GM06990 (cell line): ENCODE data around the gene DGKA.
"Not testable (repeated sequence)": the region's sequence is repeated elsewhere in the genome, so short reads cannot be mapped to it uniquely, and the experiment has no call there.

Experiments used
- DNase-seq: peaks from one replicate; pipeline ENCODE4 v3.0.0-alpha.2; 2011; ENCODE audit not compliant: insufficient read length; ENCODE audit errors: extremely low read depth
- H3K27me3 ChIP-seq: replicated peaks from 2 replicates; pipeline ENCODE4 v1.6.0; 2011; ENCODE audit warnings: low read length; ENCODE audit not compliant: control insufficient read depth, insufficient read depth
- H3K36me3 ChIP-seq: 2 replicates; pipeline ENCODE4 v1.5.1; 2011; ENCODE audit warnings: low read length; ENCODE audit not compliant: control insufficient read depth, insufficient read depth
- H3K4me3 ChIP-seq: replicated peaks from 2 replicates; pipeline ENCODE4 v1.5.1; 2011; ENCODE audit warnings: low read depth, mild to moderate bottlenecking, control low read depth, low read length
- CTCF ChIP-seq: IDR thresholded peaks from 2 replicates; pipeline ENCODE4 v1.5.1; 2011; ENCODE audit warnings: low read length, control low read depth, mild to moderate bottlenecking, inconsistent platforms; ENCODE audit not compliant: insufficient read depth, poor library complexity, severe bottlenecking

Gene DGKA

GRCh38 chr12:55979069-55979468, 48.1 kb downstream of the DGKA start:
- DNase-seq, result no peak
- Histone ChIP-seq H3K36me3 (peaks cover 6% of the 10 kb centered on the region), H3K27me3 (no peaks in the 10 kb centered on the region), H3K4me3 (no peak overlapping the region)
- no peak for TF ChIP-seq CTCF

- not testable (repeated sequence) for H3K36me3 ChIP-seq, DNase-seq, H3K27me3 ChIP-seq, H3K4me3 ChIP-seq
These were observed 50.9 kb downstream of the DGKA start for GRCh38 chr12:55981882-55982281.

GRCh38 chr12:55982319-55982936, 51.5 kb downstream of the DGKA start:
- Histone ChIP-seq H3K4me3 (no peak overlapping the region; the same call in 1 of the 2 replicates), H3K36me3 (peaks cover 5% of the 10 kb centered on the region), H3K27me3 (no peaks in the 10 kb centered on the region)
- TF ChIP-seq CTCF, result no peak
- DNase-seq, result peak; percentile 51

GRCh38 chr12:55983232-55983842, 52.4 kb downstream of the DGKA start:
- no peaks in the 10 kb centered on the region for H3K27me3 ChIP-seq
- no peak overlapping the region for H3K4me3 ChIP-seq
- no peak for DNase-seq
- peaks cover 8% of the 10 kb centered on the region for H3K36me3 ChIP-seq
- TF ChIP-seq CTCF, result no peak

- no peak for TF ChIP-seq CTCF
- Histone ChIP-seq H3K36me3 (peaks cover 10% of the 10 kb centered on the region), H3K4me3 (no peak overlapping the region), H3K27me3 (no peaks in the 10 kb centered on the region)
- no peak for DNase-seq
These were observed 53.9 kb downstream of the DGKA start for GRCh38 chr12:55984861-55985260.

GRCh38 chr12:55985341-55985740, 54.4 kb downstream of the DGKA start:
- DNase-seq, result no peak
- TF ChIP-seq CTCF, result no peak
- Histone ChIP-seq H3K36me3 (peaks cover 11% of the 10 kb centered on the region), H3K4me3 (no peak overlapping the region), H3K27me3 (no peaks in the 10 kb centered on the region)

- H3K27me3 ChIP-seq, H3K4me3 ChIP-seq, DNase-seq: not testable (repeated sequence)
- peaks cover 16% of the 10 kb centered on the region for H3K36me3 ChIP-seq
These were observed 55.0 kb downstream of the DGKA start for GRCh38 chr12:55985976-55986375.
